ENCODE results near the gene TXLNB. TPM values are rescaled to one million over a fixed set of nuclear protein-coding genes. Genes with fewer than 3 reads are reported as not detected.
A peak's percentile ranks its signal among the peaks of the same experiment; 100 is the strongest.
"Not testable (repeated sequence)": the region's sequence is repeated elsewhere in the genome, so short reads cannot be mapped to it uniquely, and the experiment has no call there.

The TXLNB gene
- total RNA-seq, 2 donors from 2014 or later = 0.31 to 0.32 TPM

DNA sequence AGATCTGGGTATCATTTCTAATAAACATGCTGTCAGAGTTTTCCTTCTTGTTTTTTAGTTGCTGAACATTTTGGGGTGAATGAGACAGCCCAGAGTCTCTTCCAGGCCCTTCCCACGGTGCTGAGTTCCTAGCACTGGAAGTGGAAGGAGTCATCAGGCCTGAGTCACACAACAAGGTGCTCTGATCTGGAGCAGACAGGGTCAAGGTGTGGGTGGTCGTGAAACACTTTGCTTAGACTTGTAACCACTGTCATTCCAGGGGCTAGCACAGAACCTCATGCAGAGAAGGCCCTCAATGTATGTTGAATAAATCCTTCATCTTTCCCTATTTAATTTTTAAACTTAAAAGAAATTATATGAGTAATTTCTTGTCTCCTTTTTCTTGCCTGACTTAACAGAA lies 60.6 kb downstream of the TXLNB start:
- ATAC-seq (peak; percentile 49 to 57), DNase-seq (ENCODE audit: low spot score in 2 of 2) (no peak)
- peak overlapping the region in 1 of 2 donors; percentile 30 for H3K27ac Mint-ChIP-seq
- peaks cover 9 to 13% of the 10 kb centered on the region in 2 donors for H3K36me3 Mint-ChIP-seq
- peaks cover 4 to 8% of the 10 kb centered on the region in 2 donors for H3K9me3 Mint-ChIP-seq

- peaks cover 4 to 8% of the 10 kb centered on the region in 2 donors for H3K9me3 Mint-ChIP-seq
- ATAC-seq (no peak), DNase-seq (ENCODE audit: low spot score in 2 of 2) (no peak)
- no peak overlapping the region for H3K27ac Mint-ChIP-seq
- H3K36me3 Mint-ChIP-seq = peaks cover 9 to 13% of the 10 kb centered on the region in 2 donors
These were observed 61.4 kb downstream of the TXLNB start for GRCh38 chr6:139230391-139230840.

DNA sequence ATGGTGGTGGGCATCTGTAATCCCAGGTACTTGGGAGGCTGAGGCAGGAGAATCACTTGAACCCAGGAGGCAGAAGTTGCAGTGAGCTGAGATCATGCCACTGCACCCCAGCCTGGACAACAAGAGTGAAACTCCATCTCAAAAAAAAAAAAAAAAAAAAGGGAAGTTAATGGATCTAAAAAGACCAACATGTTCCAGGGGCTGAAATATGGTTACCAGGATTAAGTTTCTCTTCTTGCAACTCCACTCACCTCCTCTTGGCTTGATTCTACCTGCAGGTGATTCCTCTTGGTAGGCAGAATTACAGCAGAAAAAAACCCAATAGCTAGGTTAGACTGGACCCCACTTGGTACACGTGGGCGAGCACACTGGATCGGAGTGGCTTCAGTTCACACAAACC lies 63.4 kb downstream of the TXLNB start:
- not testable (repeated sequence) for H3K27ac Mint-ChIP-seq; H3K9me3 Mint-ChIP-seq; H3K36me3 Mint-ChIP-seq; DNase-seq (ENCODE audit: low spot score in 2 of 2); ATAC-seq

GRCh38 chr6:139219746-139220145 lies 72.1 kb downstream of the TXLNB start:
- ATAC-seq = no peak
- Mint-ChIP-seq H3K27ac (peak overlapping the region in 1 of 2 donors; percentile 21), H3K36me3 (no peaks in the 10 kb centered on the region), H3K9me3 (peaks cover 0 to 5% of the 10 kb centered on the region in 2 donors)
- no peak for DNase-seq (ENCODE audit: low spot score in 2 of 2)

DNA sequence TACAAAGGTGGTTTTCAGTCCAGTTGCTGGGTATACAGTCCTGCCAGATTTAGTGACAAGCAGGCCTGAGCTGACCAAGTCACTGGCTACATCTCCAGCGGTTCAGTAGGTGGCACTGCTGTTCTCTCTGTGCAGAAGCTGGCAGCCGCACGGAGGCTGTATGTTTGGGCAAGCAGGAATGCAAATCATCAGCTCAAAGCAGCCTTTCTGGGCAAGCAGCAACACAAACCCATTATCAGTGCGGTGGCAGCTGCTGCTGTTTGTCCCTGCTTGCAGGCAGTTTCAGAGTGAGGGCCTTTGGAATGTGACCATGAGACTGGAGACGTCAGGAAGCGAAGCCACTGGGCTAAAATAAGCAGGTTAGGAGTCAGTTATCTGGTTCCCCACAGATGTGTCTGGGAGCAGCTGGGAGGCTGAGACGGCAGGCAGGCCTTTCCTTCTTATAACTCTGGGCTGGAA lies 72.5 kb downstream of the TXLNB start:
- H3K27ac Mint-ChIP-seq = peak overlapping the region in 1 of 2 donors; percentile 21

GRCh38 chr6:139212460-139212859 lies 79.3 kb downstream of the TXLNB start:
- H3K9me3 Mint-ChIP-seq = peaks cover 27 to 30% of the 10 kb centered on the region in 2 donors
- not testable (repeated sequence) for H3K27ac Mint-ChIP-seq
- peaks cover 46 to 50% of the 10 kb centered on the region in 2 donors for H3K36me3 Mint-ChIP-seq

More for the DNA sequence above, 72.5 kb downstream of the TXLNB start:
- peak; percentile 60 to 68 for DNase-seq (ENCODE audit: low spot score in 2 of 2)
- H3K36me3 Mint-ChIP-seq = no peaks in the 10 kb centered on the region
- peaks cover 0 to 5% of the 10 kb centered on the region in 2 donors for H3K9me3 Mint-ChIP-seq
- ATAC-seq = peak; percentile 97 to 100

GRCh38 chr6:139210766-139211165 lies 81.0 kb downstream of the TXLNB start:
- peaks cover 36 to 38% of the 10 kb centered on the region in 2 donors for H3K9me3 Mint-ChIP-seq
- not testable (repeated sequence) for ATAC-seq; DNase-seq (ENCODE audit: low spot score in 2 of 2); H3K27ac Mint-ChIP-seq
- H3K36me3 Mint-ChIP-seq = peaks cover 61 to 64% of the 10 kb centered on the region in 2 donors

More at GRCh38 chr6:139212460-139212859, 79.3 kb downstream of the TXLNB start:
- DNase-seq (ENCODE audit: low spot score in 2 of 2); ATAC-seq: not testable (repeated sequence)

DNA sequence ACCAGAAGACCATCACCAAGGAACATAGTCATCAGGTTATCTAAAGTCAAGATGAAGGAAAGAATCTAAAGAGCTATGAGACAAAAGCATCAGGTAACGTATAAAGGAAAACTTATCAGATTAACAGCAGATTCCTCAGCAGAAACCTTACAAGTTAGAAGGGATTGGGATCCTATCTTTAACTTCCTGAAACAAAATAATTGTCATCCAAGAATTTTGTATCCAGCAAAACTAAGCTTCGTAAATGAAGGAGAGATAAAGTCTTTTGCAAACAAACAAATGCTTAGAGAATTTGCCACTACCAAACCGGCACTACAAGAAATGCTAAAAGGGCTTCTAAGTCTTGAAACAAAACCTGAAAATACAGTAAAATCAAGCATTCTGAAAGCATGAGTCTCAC lies 86.0 kb downstream of the TXLNB start:
- Mint-ChIP-seq H3K27ac (no peak overlapping the region), H3K36me3 (peaks cover 51 to 59% of the 10 kb centered on the region in 2 donors), H3K9me3 (peaks cover 28 to 39% of the 10 kb centered on the region in 2 donors)
- DNase-seq (ENCODE audit: low spot score in 2 of 2) = no peak
- no peak for ATAC-seq

- H3K36me3 Mint-ChIP-seq = peaks cover 43 to 53% of the 10 kb centered on the region in 2 donors
- no peak overlapping the region for H3K27ac Mint-ChIP-seq
- ATAC-seq (no peak), DNase-seq (ENCODE audit: low spot score in 2 of 2) (no peak)
- peaks cover 32% of the 10 kb centered on the region in 2 donors for H3K9me3 Mint-ChIP-seq
These were observed 86.8 kb downstream of the TXLNB start for GRCh38 chr6:139204978-139205377.

- DNase-seq (ENCODE audit: low spot score in 2 of 2) (no peak), ATAC-seq (no peak)
- Mint-ChIP-seq H3K9me3 (peaks cover 5 to 15% of the 10 kb centered on the region in 2 donors), H3K36me3 (peaks cover 14 to 30% of the 10 kb centered on the region in 2 donors), H3K27ac (no peak overlapping the region)
These were observed 90.4 kb downstream of the TXLNB start for GRCh38 chr6:139201378-139201777.

DNA sequence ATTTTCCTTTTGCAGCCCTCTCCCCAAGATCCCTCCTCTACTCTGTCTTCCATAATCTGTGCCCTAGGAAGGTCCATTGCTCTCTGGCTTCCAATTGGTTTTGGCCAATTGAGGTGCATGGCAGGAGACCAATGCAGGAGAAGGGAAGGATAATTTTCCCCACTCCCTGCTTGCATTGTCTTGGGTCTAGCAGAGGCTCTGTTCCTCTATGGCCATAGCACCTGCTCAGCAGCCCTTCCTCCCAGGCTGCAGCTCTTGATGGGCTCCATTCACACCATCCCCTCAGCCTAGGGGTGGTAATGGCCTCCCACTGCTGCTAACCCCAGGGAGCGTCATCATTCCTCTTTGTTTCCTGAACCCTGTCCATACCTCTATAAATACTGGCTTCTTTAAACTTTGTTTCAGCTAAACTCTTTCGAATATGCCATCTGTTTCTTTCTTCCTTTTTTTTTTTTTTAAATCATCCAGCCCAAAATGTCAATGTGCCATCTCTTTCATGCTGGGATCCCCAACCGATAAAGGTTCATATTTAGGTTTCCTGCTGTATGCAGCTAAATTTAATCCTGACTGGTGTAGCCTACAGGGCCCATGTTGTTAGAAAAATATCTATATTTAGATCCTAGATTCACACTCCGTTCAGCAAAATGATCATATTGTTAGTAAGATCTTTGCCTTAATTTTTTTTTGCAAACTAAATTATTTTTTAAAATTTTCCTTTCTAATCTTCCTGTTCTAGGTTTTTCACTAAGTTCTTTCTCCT lies 93.1 kb downstream of the TXLNB start:
- ATAC-seq (no peak), DNase-seq (ENCODE audit: low spot score in 2 of 2) (no peak)
- H3K9me3 Mint-ChIP-seq = peaks cover 4 to 23% of the 10 kb centered on the region in 2 donors
- no peak overlapping the region for H3K27ac Mint-ChIP-seq
- H3K36me3 Mint-ChIP-seq = peaks cover 0 to 30% of the 10 kb centered on the region in 2 donors

- H3K36me3 Mint-ChIP-seq = peaks cover 0 to 28% of the 10 kb centered on the region in 2 donors
- DNase-seq (ENCODE audit: low spot score in 2 of 2) (no peak), ATAC-seq (no peak)
- H3K9me3 Mint-ChIP-seq = peaks cover 4 to 22% of the 10 kb centered on the region in 2 donors
- H3K27ac Mint-ChIP-seq = no peak overlapping the region
These were observed 97.1 kb downstream of the TXLNB start for GRCh38 chr6:139194740-139195139.

Other genes starting within 250 kb of the TXLNB start
- gene HECA, start 156.9 kb downstream of the TXLNB start, total RNA-seq = 10 to 100 TPM; 59.6 to 83.3 TPM
- gene CITED2, start 82.7 kb upstream of the TXLNB start, total RNA-seq = 10 to 100 TPM; 14.5 to 40.3 TPM

Data from activated naive CD4-positive, alpha-beta T cell treated with anti-CD3 and anti-CD28 coated beads, Interleukin-2, amount 50 U/mL, for 72 hours (primary cell).